HG02763 (cell line): ENCODE data around the gene DPY30.
A peak's percentile ranks its signal among the peaks of the same experiment; 100 is the strongest.

ENCODE experiments used
- ATAC-seq: cut with Tn5 transposase; IDR thresholded peaks from one replicate; pipeline ENCODE4 v1.9.1; 2021; ENCODE audit warnings: mild to moderate bottlenecking, moderate library complexity; ENCODE audit not compliant: unreplicated experiment

Gene DPY30

DNA sequence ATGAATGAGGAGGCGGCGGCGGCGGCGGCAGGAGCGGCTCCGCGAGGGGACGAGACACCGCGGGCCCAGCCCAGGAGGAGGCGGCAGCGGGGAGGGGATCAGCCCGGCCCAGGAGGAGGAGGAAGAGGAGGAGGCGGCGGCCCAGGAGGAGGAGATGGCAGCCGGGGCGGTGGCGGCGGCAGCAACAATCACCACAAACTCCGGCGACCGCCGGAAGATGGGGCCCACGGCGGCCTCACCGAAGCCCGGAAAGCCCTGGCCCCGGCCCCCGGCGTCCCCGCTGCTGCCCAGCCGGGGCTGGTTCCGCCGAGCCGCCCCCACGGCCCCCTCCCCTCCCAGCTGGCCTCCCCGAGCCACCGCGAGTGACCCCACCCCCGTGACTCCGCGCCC, 29.3 kb downstream of the DPY30 start:
- peak; percentile 49 for ATAC-seq

DNA sequence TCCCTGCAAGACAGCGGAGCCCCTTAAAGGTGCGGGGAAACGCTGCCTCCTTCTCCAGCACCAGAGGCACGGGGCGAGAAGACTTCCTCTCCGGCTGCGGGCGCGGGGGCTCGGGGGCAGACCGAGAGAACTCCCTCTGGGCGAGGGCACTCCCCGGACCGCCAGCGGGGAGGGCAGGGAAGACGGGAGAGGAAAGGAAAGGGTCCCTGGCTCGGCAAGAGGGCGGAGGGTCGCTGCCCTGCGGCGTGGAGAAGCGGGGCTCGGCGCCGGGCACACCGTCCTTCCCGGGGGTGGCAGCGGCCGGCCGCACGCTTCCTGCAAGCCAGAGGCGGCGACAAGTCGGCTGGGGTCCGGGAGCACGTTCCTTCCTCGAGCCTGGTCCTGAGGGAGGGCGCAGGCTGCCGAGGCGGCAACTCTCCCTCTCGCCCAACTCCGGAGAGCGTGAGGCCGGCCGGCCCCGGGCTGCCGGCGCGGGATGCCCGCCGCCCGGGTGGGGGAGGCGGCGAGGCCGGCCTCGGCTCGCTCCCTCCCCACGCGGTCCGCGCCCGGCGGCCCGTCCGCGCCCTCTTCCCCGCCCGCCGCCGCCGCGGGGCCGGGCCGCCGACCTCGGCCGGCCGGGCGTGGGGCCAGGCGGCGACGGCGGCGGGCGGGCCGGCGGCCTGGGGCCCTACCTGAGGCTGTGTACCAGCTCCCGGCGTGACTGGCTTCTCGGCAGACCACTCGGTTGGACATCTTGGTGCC, 29.9 kb downstream of the DPY30 start:
- ATAC-seq: peak; percentile 21

DNA sequence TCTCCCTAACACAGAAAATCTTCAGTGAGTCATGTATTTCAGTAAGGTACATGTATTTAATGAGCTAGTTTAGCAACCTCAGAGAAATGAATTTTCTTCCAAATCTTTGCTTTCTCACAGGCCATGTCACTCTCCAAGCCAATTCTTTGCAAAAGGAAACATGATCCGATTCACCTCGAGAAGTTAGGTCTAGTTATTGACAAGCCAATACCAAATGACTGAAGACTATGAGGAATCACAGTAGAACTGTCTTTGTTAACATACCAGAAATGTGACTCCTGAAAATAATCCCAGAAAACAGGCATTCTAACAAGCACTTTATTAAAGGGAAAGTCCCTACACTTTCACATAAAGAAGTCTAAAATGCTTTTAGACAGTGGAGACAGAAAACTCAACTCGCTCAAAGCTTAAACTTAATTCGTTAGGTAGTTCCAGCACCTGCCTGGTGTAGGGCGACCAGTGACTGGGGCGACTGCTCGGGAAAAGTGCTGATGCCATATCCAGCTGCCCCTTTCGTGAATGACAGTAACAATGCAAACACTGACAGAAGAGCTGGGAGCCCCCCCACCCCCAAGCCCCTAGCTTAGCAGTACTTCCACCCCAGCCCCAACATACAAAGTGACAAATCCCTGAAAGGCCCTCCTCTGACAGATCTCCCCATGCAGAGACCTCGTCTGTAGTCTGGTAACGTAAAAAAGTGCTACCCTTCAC, 30.6 kb downstream of the DPY30 start:
- no peak for ATAC-seq

DNA sequence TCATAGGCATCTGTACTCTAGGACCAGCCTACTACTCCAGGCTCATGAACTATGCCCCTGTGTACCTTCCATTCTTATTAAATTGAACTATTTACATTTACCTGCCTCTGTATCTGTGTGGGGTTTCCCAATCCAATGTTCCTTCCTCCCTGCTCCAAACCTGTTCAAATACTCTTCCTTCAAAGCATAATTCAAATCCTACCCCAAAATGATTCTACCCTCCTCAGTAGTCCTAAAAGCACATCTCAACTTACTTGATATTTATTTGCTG, 32.5 kb downstream of the DPY30 start:
- no peak for ATAC-seq

DNA sequence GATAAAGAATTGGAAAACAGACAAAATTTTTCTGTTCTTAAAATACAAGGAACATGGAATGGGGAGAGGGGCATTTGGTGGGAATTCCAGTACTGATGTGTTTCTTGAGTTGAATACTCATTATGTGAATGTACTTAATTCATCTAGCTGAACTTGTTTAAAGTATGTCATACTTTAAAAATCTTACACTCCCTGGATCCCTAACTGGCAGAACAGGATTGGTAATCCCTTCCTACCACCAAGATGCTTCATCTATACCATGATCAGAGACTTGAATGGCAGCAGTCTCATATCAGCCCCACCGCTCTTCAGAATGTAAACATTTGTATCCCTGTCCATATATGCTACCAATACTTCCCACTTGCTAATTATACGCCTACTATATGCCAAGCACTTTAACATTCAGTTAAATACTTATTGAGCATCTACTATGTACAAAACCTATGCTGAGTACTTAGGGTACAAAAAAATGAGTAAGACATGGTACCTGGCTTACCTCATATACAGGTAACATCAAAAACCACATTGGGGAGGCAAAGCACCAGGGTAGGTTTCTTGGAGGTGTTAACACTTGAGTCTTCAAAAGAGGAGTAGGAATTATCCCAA, 34.1 kb downstream of the DPY30 start:
- ATAC-seq: no peak

DNA sequence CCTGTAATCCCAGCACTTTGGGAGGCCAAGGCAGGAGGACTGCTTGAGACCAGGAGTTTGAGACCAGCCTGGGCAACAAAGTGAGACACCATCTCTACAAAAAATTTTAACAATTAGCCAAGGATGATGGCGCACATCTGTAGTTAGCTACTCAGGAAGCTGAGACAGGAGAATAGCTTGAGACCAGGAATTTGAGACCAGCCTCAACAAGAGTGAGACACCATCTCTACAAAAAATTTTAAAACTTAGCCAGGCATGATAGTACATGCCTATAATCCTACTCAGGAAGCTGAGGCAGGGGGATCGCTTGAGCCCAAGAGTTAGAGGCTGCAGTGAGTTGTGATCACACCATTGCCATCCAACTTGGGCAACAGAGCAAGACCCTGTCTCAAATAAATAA, 35.8 kb downstream of the DPY30 start:
- no peak for ATAC-seq

DNA sequence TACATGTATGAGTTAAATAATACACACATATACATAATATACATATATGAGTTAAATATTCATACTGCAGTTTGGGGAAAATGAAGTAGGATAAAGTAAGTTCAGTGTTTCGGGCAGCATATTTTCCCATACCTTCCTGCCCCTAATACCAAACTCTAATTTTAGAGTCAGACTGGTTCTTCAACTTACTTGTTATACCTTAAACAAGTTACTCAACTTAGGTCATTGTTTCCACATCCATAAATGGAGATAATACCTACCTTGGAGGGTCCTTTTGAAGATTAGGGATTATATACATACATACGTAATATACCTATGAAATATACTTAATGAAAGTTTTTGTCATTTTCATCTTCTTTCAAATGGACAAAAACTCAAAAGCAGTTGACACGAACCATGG, 37.2 kb downstream of the DPY30 start:
- no peak for ATAC-seq

DNA sequence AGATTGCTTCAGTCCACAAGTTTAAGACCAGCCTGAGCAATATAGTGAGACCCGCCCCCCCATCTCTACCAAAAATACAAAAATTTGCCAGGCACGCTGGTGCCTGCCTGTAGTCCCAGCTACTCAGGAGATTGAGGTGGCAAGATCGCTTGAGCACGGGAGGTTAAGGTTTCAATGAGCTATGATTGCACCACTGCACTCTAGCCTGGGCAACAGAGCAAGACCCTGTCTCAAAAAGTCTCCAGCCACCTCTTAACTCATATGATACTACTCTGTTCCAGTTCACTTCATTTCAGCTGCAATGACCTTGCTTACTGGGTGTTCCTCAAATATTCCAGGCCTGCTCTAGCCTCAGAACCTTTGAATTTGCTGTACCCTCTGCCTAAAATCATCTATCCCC, 40.2 kb downstream of the DPY30 start:
- no peak for ATAC-seq

DNA sequence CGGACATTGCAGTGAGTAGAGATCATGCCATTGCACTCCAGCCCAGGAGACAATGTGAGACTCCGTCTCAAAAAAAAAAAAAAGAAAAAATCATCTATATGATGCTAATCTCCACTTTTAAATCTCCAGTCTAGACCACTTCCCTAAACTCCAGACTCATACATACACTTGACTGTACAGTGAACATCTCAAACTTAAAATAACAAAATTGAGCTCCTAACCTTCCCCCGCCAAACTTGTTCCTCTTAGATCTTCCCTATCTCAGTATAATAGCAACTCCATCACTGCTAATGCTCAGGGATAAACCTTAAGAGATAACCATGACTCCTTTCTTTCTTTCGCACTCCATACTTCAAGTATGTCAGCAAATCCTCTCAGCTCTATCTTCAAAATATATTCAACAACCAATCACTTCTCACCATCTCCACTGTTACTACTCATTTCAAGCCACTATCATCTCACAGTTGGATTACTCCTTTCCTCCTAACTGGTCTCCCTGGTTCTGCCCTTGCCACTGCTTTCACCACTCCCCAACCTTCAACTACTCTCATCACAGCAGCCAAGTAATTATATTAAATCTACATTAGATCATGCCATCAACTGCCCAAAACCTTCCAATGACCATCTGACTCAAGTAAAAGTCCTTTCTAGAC, 40.7 kb downstream of the DPY30 start:
- no peak for ATAC-seq

DNA sequence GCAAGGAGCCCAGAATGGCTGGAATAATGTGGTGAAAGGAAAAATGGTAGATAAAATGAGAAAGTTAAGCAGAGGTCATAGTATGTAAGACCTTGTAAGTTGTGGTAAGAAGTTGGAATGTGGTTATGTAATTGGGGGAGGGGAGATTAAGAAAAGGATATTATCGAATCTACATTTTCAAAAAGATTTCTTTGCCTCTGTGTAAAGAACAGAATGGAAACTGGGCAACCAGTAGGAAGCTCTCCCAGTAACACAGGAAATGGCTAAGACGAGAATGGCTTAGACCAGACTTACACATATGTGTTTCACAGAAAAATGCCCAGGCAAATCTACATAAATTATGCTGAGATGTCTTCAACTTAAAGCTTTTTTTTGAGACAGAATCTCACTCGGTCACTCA, 42.0 kb downstream of the DPY30 start:
- no peak for ATAC-seq

DNA sequence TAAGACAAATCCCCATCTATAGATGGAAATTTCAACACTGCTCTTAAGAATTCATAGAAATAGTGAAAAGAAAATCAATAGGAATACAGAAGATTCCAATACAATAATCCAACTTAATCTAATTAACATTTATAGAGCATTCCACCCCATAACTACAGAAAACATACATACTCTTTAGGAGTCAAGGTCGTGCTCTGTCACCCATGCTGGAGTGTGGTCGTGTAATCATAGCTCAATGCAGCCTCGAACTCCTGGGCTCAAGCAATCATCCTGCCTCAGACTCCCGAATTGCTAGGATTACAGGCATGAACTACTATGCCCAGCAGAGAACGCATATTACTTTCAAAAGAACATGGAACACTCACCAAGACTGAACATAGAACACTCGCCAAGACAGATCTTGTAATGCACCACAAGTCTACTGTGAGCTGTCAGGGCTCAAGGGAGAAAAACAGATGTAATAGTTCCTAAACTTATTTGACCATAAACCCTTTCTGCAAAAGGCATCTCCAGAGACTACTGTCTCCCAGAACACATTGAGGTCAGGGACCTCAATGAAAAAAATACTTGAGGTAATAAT, 42.9 kb downstream of the DPY30 start:
- ATAC-seq: no peak

DNA sequence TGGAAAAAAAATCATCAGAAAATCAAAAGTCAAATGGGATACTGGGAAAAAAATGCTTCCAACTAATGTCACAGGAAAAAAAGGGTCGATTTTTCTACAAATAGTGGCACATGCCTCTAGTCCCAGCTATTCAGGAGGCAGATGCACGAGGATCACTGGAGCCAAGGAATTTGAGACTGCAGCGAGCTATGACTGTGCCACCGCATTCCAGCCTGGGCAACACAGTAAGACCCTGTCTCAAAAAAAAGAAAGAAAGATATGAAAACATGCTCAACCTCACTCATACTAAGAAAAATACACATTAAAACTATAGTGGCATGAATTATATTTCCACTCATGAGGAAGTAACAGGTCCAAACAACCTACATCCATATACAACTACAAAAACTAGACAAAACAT, 46.7 kb downstream of the DPY30 start:
- no peak for ATAC-seq

DNA sequence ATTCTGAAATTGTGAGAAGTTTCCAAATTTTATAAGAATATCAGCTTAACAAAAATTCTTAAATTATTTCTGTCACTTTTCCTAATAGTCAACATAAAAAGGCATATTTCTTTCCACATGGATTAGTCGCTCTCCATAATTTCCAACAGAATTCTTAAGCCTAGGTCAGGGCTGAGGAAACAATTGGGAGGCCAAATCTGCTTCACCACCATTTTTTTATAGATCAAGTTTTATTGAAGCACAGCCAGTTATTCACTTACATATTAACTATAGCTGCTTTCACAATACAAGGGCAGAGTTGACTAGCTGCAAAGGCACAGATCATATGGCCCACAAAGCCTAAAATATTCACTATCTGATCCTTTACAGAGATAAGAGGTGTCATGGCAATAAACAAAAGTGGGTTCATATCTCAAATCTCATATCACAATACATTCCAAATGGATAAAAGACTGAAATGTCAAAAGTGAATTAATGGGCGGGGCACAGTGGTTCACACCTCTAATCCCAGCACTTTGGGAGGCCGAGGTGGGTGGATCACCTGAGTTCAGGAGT, 47.5 kb downstream of the DPY30 start:
- ATAC-seq: no peak

DNA sequence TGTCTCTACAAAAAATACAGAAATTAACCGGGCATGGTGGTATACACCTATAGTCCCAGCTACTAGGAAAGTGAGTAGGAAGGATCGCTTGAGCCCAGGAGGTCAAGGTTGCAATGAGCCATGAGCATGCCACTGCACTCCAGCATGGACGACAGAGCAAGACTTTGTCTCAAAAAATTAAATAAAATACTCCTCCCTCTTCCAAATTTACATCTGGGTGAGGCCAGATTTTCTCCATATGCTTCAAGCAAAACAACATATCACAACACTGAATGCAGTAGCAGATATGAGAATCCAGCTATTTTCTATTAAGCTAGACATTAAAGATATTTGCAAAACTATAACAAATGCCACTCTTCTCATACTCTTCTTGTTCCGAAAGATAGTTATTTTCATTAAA, 49.7 kb downstream of the DPY30 start:
- no peak for ATAC-seq

DNA sequence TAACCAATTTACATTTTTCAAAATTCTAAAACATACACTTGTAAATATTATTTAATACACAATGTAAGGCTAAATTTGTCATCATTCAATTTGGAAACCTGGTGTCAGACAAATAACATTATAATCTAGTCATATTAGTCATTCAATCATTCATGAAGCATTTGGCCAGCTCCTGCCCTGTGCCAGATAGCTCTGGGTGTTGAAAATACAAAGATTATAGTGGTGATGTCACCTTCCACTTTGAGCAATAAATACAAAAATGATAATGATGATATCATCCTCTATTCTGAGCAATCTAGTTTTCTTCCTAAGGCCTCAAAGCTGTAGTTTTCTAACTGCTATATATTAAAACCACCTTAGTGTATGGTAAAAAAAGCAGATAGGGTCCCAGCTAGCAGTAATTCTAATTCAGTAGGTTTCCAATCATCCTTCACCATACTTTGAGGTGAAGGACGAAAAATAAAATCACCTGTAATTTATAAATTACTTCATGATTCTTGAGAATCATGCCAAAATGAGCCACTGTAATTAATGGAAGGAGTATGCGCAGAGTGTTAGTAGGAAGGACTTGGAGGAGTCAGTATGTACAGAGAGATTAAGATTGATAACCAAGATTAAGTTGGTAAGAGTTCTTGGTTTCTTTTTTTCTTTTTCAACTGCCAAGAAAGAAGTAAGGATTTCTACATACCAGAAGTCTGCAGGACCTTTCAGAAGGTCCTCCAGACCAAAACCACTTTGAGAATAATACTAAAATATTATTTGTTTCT, 52.0 kb downstream of the DPY30 start:
- no peak for ATAC-seq

DNA sequence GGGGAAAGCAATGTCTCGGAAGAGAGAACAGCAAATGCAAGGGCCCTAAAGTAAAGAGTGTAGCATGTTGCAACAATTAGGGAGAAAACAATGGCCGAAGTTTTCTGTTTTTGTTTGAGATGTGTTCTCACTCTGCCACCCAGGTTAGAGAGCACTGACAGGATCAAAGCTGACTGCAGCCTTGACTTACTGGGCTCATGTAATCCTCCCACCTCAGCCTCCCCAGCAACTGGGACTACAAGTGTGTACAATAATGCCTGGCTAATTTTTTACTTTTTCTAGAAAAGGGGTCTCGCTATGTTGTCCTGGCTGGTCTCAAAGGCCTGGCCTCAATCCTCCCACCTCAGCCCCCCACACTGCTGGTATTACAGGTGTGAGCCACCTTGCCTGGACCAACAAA, 52.7 kb downstream of the DPY30 start:
- no peak for ATAC-seq

DNA sequence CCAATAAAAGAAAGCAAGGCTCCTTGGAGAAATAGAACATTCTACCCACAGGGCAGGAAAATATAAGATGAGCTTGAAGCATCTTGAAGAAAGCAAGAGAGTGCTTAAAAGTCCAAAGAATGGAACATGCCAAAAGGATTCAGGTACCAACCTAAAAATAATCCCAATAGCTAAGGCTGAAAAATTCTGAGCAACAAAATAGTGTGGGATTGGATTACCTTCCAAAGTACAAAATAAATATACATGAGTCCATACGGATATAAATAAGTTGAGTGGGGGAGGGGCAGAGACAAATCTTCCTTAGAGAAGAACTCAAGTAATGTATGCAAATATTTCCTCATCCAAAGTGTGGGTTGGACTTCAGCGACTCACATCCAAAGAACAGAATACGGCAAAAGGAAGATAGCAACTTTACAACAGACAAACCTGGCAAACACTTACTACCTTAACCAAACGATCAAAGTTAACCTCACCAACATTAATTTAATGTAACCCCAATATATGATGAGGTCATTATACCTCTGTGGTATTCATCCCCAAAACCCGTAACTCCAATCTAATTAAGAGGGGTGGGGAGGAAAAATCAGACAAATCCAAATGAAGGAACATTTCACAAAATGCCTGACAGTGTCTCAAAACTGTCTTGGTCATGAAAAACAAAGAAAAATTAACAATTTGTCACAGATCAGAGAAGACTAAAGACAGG, 55.7 kb downstream of the DPY30 start:
- no peak for ATAC-seq

DNA sequence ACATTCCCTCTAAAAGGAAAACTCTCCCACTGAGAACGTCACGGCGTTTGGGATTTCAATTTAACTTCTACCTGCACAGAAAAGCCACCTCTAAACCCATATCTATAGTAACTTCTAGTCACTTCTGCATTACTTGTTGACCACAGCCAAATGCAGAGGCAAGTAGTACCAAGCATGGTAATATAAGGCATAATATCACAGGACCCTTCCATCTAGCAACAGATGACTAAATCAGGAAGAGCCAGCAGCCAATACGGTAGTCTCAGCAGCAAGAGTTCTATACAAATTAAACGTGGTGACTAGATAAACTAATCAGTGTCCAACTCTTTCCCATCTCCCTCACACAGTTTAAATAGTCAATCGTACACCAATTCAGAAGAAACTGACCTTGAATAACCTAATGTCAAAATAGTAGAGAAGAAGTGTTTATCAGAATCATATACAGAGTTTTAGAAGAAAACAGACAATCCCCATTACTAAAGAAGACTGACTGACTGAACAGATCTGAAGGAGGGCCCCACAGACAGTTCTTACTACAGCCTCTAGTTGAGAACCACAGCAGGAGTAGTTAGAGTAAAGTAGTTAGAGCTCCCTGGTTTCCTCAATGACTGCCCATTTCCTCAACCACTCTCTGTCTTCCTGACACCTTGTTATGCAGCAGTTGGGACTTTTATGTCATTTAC, 58.8 kb downstream of the DPY30 start:
- ATAC-seq: peak; percentile 98

DNA sequence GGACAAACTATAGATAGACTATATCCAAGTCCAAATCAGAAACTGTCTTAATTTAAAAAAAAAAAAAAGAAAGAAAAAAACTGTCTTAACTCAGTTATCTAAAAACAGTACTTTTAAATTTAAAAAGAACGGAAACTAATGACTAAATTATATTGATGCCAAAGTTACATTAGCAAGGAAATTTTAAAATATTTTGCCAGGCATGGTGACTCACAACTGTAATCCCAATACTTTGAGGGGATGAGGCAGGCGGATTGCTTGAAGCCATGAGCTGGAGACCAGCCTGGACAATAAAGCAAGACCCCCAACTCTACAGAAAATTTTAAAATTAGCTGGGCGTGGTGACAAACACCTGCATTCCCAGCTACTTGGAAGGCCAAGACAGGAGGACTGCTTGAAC, 59.6 kb downstream of the DPY30 start:
- no peak for ATAC-seq
